SK-N-SH treated with all-trans-retinoic acid at 6 μM for 48 hours (cell line): ENCODE results near the gene GET3.

Experiments
- BACH2 ChIP-seq: fragments of 250-450 bp; sonication (Bioruptor Pico); IDR thresholded peaks from 2 replicates; pipeline ENCODE4 v1.9.0; 2021; ENCODE audit warnings: mild to moderate bottlenecking, borderline replicate concordance
- PPARA ChIP-seq: fragments of 250-450 bp; sonication (Bioruptor Pico); IDR thresholded peaks from 2 replicates; pipeline ENCODE4 v1.5.0; 2020; ENCODE audit warnings: mild to moderate bottlenecking, borderline replicate concordance
- RARB ChIP-seq: fragments of 250-450 bp; sonication (Bioruptor Pico); IDR thresholded peaks from 2 replicates; pipeline ENCODE4 v1.8.0; 2021; ENCODE audit warnings: mild to moderate bottlenecking, moderate library complexity
- SNAI2 ChIP-seq: fragments of 250-450 bp; sonication (Bioruptor Pico); IDR thresholded peaks from 2 replicates; pipeline ENCODE4 v1.5.0; 2020; ENCODE audit warnings: mild to moderate bottlenecking, moderate library complexity
- TOX ChIP-seq: fragments of 250-450 bp; sonication (Bioruptor Pico); IDR thresholded peaks from 2 replicates; pipeline ENCODE4 v1.8.0; 2021; ENCODE audit warnings: mild to moderate bottlenecking, moderate library complexity, borderline replicate concordance
- ZFP30 ChIP-seq: fragments of 450-650 bp; formaldehyde crosslinking; IDR thresholded peaks from 2 replicates; pipeline ENCODE4 v1.5.0; 2022; ENCODE audit warnings: mild to moderate bottlenecking, moderate library complexity
- ZNF70 ChIP-seq: fragments of 450-650 bp; formaldehyde crosslinking; IDR thresholded peaks from 2 replicates; pipeline ENCODE4 v1.5.0; 2020; ENCODE audit warnings: mild to moderate bottlenecking, moderate library complexity

- TF ChIP-seq BACH2: no peak
- TF ChIP-seq ZNF70 (CRISPR knock-in tag): no peak
- no peak for TF ChIP-seq PPARA (CRISPR knock-in tag)
- no peak for TF ChIP-seq TOX
- TF ChIP-seq RARB (CRISPR knock-in tag): no peak
- TF ChIP-seq SNAI2 (CRISPR knock-in tag): no peak
- no peak for TF ChIP-seq ZFP30 (CRISPR knock-in tag)
Observed at GRCh38 chr19:12783291-12783848, 46.1 kb downstream of the GET3 start.
